ENCODE measurements around the gene RAB11B.
"Not testable (repeated sequence)": the region's sequence is repeated elsewhere in the genome, so short reads cannot be mapped to it uniquely, and the experiment has no call there.

Gene RAB11B

DNA sequence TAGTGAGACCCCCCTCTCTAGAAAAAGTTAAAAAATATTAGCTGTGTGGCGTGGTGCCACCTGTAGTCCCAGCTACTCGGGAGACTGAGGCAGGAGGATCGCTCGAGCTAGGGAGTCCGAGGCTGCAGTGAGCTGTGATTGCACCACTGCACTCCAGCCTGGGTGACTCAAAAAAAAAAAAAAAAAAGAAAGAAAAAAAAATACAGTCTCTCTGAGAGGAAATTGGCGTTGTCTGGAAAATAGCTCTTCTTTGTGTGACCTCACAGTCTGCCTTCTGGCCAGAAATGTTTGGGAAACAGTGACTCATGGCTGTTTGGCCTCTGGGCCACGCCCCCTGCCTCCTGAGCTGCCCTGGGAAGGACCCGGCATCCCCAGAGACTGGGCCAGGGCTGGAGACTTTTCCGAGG is 33.7 kb downstream of the RAB11B start:
- no peak overlapping the region for H3K4me3 ChIP-seq (replicated peaks; ENCODE audit: low read depth, low read length)
- TF ChIP-seq, protein P1, sequence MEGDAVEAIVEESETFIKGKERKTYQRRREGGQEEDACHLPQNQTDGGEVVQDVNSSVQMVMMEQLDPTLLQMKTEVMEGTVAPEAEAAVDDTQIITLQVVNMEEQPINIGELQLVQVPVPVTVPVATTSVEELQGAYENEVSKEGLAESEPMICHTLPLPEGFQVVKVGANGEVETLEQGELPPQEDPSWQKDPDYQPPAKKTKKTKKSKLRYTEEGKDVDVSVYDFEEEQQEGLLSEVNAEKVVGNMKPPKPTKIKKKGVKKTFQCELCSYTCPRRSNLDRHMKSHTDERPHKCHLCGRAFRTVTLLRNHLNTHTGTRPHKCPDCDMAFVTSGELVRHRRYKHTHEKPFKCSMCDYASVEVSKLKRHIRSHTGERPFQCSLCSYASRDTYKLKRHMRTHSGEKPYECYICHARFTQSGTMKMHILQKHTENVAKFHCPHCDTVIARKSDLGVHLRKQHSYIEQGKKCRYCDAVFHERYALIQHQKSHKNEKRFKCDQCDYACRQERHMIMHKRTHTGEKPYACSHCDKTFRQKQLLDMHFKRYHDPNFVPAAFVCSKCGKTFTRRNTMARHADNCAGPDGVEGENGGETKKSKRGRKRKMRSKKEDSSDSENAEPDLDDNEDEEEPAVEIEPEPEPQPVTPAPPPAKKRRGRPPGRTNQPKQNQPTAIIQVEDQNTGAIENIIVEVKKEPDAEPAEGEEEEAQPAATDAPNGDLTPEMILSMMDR (IDR thresholded peaks at IDR 0.05; ENCODE audit: low read depth, low read length, missing control alignments), result no peak
- DNase-seq (ENCODE audit: extremely low read depth, low read depth), result peak; percentile 94

DNA sequence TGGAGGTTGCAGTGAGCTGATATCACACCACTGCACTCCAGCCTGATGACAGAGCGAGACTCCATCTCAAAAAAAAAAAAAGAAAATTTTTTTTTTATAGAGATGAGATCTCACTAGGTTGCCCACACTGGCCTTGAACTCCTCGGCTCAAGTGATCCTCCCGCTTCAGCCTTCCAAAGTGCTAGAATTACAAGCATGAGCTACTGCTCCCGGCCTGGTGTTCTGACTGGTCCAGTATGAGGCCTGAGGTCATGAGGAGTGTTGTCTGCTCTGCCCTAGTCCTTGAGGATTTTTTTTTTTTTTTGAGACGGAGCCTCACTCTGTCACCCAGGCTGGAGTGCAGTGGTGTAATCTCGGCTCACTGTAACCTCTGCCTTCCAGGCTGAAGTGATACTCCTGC is 35.2 kb downstream of the RAB11B start:
- H3K4me3 ChIP-seq (replicated peaks; ENCODE audit: low read depth, low read length); DNase-seq (ENCODE audit: extremely low read depth, low read depth): not testable (repeated sequence)

DNA sequence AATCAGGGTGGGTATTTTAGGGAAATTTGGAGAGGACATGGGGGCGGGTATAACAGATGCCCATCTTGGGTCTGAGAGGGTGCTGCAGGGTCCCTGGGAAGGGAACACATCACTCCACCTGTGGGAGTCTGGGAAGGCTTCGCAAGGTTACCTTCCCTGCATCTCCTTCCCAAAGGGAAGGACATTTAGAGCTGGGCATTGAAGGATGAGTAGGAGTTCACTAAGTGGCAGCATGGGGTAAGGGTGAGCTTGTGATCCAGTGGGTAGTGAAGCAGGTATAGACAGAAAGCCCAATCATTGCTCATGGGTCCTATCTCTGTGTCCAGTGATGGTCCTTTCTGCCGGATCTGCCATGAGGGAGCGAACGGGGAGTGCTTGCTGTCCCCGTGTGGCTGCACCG is 36.1 kb downstream of the RAB11B start:
- TF ChIP-seq, protein P1 (IDR thresholded peaks at IDR 0.05; ENCODE audit: low read depth, low read length, missing control alignments), result no peak
- DNase-seq (ENCODE audit: extremely low read depth, low read depth), result no peak
- H3K4me3 ChIP-seq (replicated peaks; ENCODE audit: low read depth, low read length), result no peak overlapping the region

DNA sequence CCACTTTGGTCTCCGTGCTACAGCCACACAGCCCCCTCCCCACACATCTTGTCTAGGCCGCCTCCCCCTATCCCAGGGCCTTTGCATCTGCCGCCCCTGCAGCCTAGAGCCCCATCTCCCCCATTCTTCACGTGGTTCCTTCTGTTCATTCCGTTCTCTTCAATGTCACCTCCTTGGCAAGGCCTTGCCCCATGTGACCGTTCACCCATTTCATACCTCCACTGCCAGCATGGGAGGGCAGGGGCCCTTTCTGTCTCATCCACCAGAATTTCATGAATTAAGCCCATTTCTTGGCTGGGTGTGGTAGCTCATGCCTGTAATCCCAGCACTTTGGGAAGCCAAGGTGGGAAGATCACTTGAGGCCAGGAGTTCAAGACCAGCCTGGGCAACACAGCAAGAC is 38.9 kb downstream of the RAB11B start:
- TF ChIP-seq, protein P1 (IDR thresholded peaks at IDR 0.05; ENCODE audit: low read depth, low read length, missing control alignments), result no peak
- DNase-seq (ENCODE audit: extremely low read depth, low read depth), result no peak
- H3K4me3 ChIP-seq (replicated peaks; ENCODE audit: low read depth, low read length), result no peak overlapping the region

DNA sequence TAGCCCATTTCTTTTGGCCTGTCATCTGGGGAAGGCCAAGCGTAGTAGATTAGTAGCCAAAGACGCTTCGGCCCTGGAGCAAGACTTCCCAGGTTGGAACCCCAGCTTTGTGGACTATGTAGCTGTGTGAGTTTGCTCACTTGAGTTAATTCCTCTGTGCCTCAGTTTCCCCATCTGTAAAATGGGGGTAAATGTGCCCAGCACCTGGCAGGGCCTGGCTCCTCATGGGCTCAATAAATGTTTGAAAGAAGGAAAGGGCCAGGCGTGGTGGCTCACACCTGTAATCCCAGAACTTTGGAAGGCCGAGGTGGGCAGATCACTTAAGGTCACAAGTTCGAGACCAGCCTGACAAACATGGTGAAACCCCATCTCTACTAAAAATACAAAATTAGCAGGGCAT is 39.7 kb downstream of the RAB11B start:
- H3K4me3 ChIP-seq (replicated peaks; ENCODE audit: low read depth, low read length), result no peak overlapping the region
- TF ChIP-seq, protein P1 (IDR thresholded peaks at IDR 0.05; ENCODE audit: low read depth, low read length, missing control alignments), result no peak
- no peak for DNase-seq (ENCODE audit: extremely low read depth, low read depth)

DNA sequence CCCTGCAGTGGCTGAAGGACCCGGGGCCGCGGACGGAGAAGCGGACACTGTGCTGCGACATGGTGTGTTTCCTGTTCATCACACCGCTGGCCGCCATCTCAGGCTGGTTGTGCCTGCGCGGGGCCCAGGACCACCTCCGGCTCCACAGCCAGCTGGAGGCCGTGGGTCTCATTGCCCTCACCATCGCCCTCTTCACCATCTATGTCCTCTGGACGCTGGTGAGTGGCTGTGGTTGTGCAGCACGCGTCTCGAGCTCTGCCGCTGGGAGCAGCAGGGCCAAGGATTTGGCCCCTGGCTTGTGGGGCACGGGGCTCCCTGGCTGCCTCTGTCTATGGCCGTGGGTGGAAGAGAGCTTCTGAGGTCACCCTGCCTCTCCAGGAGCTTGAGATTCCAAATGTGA is 40.5 kb downstream of the RAB11B start:
- no peak overlapping the region for H3K4me3 ChIP-seq (replicated peaks; ENCODE audit: low read depth, low read length)
- TF ChIP-seq, protein P1 (IDR thresholded peaks at IDR 0.05; ENCODE audit: low read depth, low read length, missing control alignments), result no peak
- no peak for DNase-seq (ENCODE audit: extremely low read depth, low read depth)

DNA sequence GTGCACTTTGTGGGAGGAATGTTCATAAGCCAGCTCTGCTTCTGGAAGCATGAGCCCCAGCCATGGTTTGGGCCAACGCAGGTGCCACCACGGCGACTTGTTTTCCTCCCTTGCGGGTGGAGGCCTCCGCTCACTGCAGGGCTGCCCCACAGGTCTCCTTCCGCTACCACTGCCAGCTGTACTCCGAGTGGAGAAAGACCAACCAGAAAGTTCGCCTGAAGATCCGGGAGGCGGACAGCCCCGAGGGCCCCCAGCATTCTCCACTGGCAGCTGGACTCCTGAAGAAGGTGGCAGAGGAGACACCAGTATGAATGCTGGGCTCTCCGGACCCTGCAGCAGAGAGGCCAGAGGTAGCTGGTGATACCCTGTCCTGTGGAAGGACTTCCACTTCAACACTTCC is 48.1 kb downstream of the RAB11B start:
- no peak for DNase-seq (ENCODE audit: extremely low read depth, low read depth)
- TF ChIP-seq, protein P1 (IDR thresholded peaks at IDR 0.05; ENCODE audit: low read depth, low read length, missing control alignments), result no peak
- H3K4me3 ChIP-seq (replicated peaks; ENCODE audit: low read depth, low read length), result no peak overlapping the region

All from HFF-Myc (cell line).